SU-DHL-6 (cell line): ENCODE results near the gene CHST15.

ENCODE experiments used
- H2AFZ ChIP-seq: fragments of 200-600 bp; sonication (generic); 2 replicates; pipeline ENCODE4 v1.6.1; 2014; ENCODE audit warnings: low read depth, mild to moderate bottlenecking, moderate library complexity, mixed read lengths, antibody characterized with exemption, low read length; ENCODE audit not compliant: severe bottlenecking
- H3F3A ChIP-seq: fragments of 200-600 bp; shearing (Covaris generic); 2 replicates; pipeline ENCODE4 v1.6.0; 2016; ENCODE audit warnings: antibody characterized with exemption, mild to moderate bottlenecking; ENCODE audit not compliant: insufficient read depth
- H3K27ac ChIP-seq: fragments of 200-600 bp; sonication (generic); 2 replicates; pipeline ENCODE4 v1.5.1; 2016; ENCODE audit warnings: low read depth, mild to moderate bottlenecking, low read length, moderate library complexity, mixed read lengths
- H3K27me3 ChIP-seq: fragments of 200-600 bp; sonication (generic), shearing (Covaris generic); 2 replicates; pipeline ENCODE4 v1.6.0; 2014; ENCODE audit warnings: mild to moderate bottlenecking, low read length
- H3K36me3 ChIP-seq: fragments of 200-600 bp; sonication (generic); 2 replicates; pipeline ENCODE4 v1.6.1; 2014; ENCODE audit warnings: mild to moderate bottlenecking, low read length, mixed read lengths
- H3K4me2 ChIP-seq: fragments of 300-600, 200-600 bp; shearing (Covaris generic), sonication (generic); 2 replicates; pipeline ENCODE4 v1.6.0; 2014; ENCODE audit warnings: low read length, low read depth, mild to moderate bottlenecking; ENCODE audit not compliant: poor library complexity, severe bottlenecking
- H3K4me3 ChIP-seq: fragments of 200-600 bp; sonication (generic); 2 replicates; pipeline ENCODE4 v1.5.1; 2014; ENCODE audit warnings: antibody characterized with exemption, low read length, mild to moderate bottlenecking, mixed read lengths; ENCODE audit not compliant: insufficient read depth, poor library complexity, severe bottlenecking
- H3K79me2 ChIP-seq: fragments of 200-600 bp; sonication (generic); 2 replicates; pipeline ENCODE4 v1.6.1; 2014; ENCODE audit warnings: mild to moderate bottlenecking, low read length, moderate library complexity; ENCODE audit not compliant: insufficient read depth
- H3K9ac ChIP-seq: fragments of 200-600 bp; sonication (generic); 2 replicates; pipeline ENCODE4 v1.7.0; 2014; ENCODE audit warnings: mild to moderate bottlenecking, low read length
- H3K9me2 ChIP-seq: fragments of 200-600 bp; sonication (generic); replicated peaks from 2 replicates; pipeline ENCODE4 v1.6.1; 2014; ENCODE audit warnings: low read length; ENCODE audit not compliant: insufficient read depth
- H3K9me3 ChIP-seq: fragments of 200-600 bp; sonication (generic); 2 replicates; pipeline ENCODE4 v1.6.1; 2014; ENCODE audit warnings: low read length, mixed read lengths; ENCODE audit not compliant: insufficient read depth
- H4K20me1 ChIP-seq: fragments of 200-600 bp; sonication (generic); 2 replicates; pipeline ENCODE4 v1.6.1; 2014; ENCODE audit warnings: low read depth, mild to moderate bottlenecking, antibody characterized with exemption, low read length, moderate library complexity, mixed read lengths
- EZH2phosphoT487 ChIP-seq: fragments of 200-600 bp; sonication (generic), shearing (Covaris generic); conservative IDR thresholded peaks from 2 replicates; pipeline ENCODE4 v1.6.1; 2018; ENCODE audit warnings: mild to moderate bottlenecking, antibody characterized with exemption, low read length, moderate library complexity, mixed read lengths
- TF ChIP-seq, protein P1 (sequence below): fragments of 200-600 bp; sonication (generic); IDR thresholded peaks from one replicate; pipeline ENCODE4 v1.5.1; 2017; ENCODE audit warnings: antibody characterized with exemption, mild to moderate bottlenecking, low read length, moderate library complexity; ENCODE audit not compliant: insufficient read depth, poor library complexity, severe bottlenecking

The CHST15 gene

DNA sequence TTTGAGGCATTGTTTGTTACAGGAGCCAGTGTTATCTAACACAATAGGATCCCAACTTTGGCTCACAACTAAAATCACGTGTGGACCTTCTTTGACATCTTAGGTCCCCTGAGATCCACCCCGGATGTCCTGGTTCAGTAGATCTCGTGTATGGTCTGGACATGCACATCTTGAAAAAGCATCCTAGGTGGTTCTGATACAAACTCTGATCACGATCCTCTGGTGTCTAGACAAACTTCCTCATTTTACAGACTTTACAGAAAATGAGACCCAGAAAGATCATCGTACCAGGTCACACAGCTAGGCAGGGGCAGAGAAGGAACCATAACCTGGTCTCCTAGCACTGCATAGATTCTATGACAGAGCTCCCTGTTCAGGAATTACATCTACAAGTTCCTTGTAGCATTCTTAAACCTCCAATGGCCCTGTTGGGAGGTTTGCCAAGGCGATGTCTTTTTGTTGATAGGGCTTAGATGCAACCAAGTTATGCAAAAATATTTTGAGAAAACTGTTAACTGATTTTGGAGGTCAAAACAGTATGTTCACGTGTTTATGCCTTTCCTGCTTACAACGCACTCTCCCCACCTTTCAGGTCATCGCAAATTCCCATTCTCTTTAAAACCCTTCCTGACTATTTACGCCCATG, 30.8 kb upstream of the CHST15 start:
- TF ChIP-seq, protein P1, sequence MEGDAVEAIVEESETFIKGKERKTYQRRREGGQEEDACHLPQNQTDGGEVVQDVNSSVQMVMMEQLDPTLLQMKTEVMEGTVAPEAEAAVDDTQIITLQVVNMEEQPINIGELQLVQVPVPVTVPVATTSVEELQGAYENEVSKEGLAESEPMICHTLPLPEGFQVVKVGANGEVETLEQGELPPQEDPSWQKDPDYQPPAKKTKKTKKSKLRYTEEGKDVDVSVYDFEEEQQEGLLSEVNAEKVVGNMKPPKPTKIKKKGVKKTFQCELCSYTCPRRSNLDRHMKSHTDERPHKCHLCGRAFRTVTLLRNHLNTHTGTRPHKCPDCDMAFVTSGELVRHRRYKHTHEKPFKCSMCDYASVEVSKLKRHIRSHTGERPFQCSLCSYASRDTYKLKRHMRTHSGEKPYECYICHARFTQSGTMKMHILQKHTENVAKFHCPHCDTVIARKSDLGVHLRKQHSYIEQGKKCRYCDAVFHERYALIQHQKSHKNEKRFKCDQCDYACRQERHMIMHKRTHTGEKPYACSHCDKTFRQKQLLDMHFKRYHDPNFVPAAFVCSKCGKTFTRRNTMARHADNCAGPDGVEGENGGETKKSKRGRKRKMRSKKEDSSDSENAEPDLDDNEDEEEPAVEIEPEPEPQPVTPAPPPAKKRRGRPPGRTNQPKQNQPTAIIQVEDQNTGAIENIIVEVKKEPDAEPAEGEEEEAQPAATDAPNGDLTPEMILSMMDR, result no peak
- no peak for TF ChIP-seq EZH2phosphoT487
- Histone ChIP-seq H3K27ac (peak overlapping the region; percentile 52), H2AFZ (peak overlapping the region; percentile 6)

DNA sequence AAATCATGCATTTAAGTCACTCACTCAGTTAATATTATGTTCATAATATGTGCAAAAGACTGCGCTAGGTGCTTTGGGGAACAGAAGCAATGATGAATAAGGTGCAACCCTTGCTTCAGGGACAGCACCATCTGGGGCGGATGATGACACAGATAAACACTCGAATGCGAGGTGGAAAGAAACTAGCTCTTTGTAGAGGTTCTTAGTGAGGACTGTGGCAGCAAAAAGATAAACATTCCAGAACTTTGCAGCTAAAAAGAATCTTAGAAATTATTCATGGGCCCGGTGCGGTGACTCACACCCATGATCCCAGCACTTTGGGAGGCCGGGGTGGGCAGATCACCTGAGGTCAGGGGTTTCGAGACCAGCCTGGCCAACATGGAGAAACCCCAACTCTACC, 29.8 kb upstream of the CHST15 start:
- Histone ChIP-seq H4K20me1 (no peaks in the 10 kb centered on the region), H3K36me3 (no peaks in the 10 kb centered on the region), H3K9me2 (no peaks in the 10 kb centered on the region), H3K4me2 (no peak overlapping the region), H2AFZ (no peak overlapping the region), H3K27me3 (no peaks in the 10 kb centered on the region), H3K4me3 (no peak overlapping the region), H3K27ac (no peak overlapping the region), H3F3A (peaks cover 6% of the 10 kb centered on the region; the same call in 1 of the 2 replicates), H3K79me2 (no peaks in the 10 kb centered on the region), H3K9me3 (no peaks in the 10 kb centered on the region), H3K9ac (no peak overlapping the region)
- TF ChIP-seq, protein P1, result no peak
- TF ChIP-seq EZH2phosphoT487, result no peak

More for the DNA sequence above, 30.8 kb upstream of the CHST15 start:
- Histone ChIP-seq H3K36me3 (no peaks in the 10 kb centered on the region), H3K9me2 (no peaks in the 10 kb centered on the region), H3K27me3 (no peaks in the 10 kb centered on the region), H4K20me1 (no peaks in the 10 kb centered on the region), H3K4me2 (peak overlapping the region; percentile 23), H3K9me3 (no peaks in the 10 kb centered on the region), H3F3A (peaks cover 6% of the 10 kb centered on the region; the same call in 1 of the 2 replicates), H3K4me3 (no peak overlapping the region), H3K9ac (peak overlapping the region; percentile 2; the same call in 1 of the 2 replicates), H3K79me2 (no peaks in the 10 kb centered on the region)

DNA sequence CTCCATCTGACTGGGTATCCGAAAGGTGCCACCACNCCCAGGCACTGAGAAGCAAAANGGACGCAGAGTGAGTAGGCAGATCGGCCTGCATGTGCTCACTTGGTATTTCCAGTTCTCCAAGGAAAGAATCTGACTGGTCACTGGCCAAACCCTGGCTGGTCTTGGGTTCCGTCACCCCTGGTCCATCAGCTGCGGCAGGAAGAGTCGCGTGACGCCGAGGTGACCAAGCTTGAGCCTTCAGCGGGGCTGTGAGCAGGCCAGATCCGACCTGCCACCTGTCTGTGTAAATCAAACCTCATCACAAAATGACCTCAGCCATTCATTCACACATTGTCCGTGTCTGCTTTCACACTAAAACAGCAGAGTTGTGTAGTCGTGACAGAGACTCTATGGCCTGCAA, 28.8 kb upstream of the CHST15 start:
- Histone ChIP-seq H3K9me2 (no peaks in the 10 kb centered on the region), H3K9ac (no peak overlapping the region), H4K20me1 (no peaks in the 10 kb centered on the region), H3K4me2 (no peak overlapping the region), H2AFZ (no peak overlapping the region), H3F3A (peaks cover 6% of the 10 kb centered on the region; the same call in 1 of the 2 replicates), H3K27me3 (no peaks in the 10 kb centered on the region), H3K79me2 (no peaks in the 10 kb centered on the region), H3K36me3 (no peaks in the 10 kb centered on the region), H3K4me3 (no peak overlapping the region), H3K27ac (no peak overlapping the region), H3K9me3 (no peaks in the 10 kb centered on the region)
- TF ChIP-seq EZH2phosphoT487, result no peak
- TF ChIP-seq, protein P1, result no peak
